Skin of body (tissue), 3 donors: ENCODE measurements around the gene IGF2BP1. TPM values are rescaled to one million over a fixed set of nuclear protein-coding genes. Genes with fewer than 3 reads are reported as not detected.
"Not testable (repeated sequence)": the region's sequence is repeated elsewhere in the genome, so short reads cannot be mapped to it uniquely, and the experiment has no call there.

Experiments used
- DNase-seq: peaks from one replicate; lab custom pipeline; 2025; lab: John Stamatoyannopoulos, UW
- small RNA-seq: library from RNA; depleted of rRNA; stranded (forward); fragments of <200 nt; gene quantifications from one replicate; pipeline ENCODE3, GENCODE V24; 2014; ENCODE audit warnings: low replicate concordance
- total RNA-seq: library from RNA; depleted of rRNA; stranded (reverse); fragments of >200 nt; gene quantifications from one replicate; pipeline ENCODE4 v1.2.3, GENCODE V29; 2014

The IGF2BP1 gene
- total RNA-seq, 1 donor from 2014 or later, result 1.5 TPM

- no peak for DNase-seq
These were observed 93.9 kb downstream of the IGF2BP1 start for GRCh38 chr17:49090878-49091594.

DNA sequence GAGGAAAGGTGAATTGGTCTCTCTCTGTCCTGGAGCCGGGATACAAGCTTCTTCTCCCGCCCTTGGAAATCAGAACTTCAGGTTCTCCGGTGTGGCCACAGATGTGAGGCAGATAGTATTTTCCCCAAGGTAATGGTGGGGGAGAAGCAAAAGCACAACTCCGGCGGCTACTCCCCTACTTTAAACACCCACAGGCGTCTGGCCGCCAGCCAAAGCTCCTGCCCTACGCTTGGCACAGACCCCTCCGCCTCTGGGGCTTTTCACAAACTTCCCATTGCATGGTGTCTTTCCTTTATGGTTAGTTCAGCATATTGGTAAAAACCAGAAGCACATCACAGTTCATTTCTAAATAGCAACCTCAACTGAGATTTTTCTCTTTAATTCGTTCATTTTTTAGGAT is 95.9 kb downstream of the IGF2BP1 start:
- DNase-seq, result no peak

GRCh38 chr17:49100601-49101000 is 103.4 kb downstream of the IGF2BP1 start:
- DNase-seq, result no peak

DNA sequence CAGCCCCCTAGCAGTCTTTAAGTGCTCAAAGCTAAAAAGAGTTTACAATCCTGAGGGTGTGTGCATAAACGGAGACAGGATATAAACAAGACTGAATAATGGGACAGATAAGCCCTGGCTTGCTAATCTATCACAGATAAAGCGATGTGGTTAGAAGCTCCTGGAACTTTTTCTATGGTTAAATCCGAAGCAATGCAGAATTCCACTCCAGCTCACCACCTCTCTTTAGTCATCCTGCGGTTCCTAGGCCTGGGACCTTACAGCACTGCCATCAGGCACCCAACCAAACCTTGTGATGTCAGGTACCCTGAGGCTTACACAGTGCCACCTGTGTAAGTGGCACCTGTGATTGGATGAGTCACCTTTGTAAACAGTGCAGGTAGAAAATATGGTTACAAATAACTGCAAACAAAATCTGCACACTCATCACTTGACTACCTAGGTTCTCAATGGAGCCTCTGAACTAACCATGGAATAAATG is 103.9 kb downstream of the IGF2BP1 start:
- DNase-seq, result no peak

DNA sequence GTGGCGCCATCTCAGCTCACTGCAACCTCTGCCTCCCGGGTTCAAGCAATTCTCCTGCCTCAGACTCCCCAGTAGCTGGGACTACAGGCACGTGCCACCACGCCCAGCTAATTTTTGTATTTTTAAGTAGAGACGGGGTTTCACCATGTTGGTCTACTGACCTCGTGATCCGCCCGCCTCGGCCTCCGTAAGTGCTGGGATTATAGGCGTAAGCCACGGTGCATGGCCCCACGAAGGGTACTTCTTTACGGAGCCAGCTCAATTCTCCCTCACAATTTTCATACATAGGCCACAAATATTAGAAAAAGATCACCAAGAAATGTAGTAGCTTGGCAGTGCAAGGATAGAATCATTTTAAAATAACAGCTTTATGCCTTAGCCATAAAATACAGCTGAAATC is 106.2 kb downstream of the IGF2BP1 start:
- not testable (repeated sequence) for DNase-seq

DNA sequence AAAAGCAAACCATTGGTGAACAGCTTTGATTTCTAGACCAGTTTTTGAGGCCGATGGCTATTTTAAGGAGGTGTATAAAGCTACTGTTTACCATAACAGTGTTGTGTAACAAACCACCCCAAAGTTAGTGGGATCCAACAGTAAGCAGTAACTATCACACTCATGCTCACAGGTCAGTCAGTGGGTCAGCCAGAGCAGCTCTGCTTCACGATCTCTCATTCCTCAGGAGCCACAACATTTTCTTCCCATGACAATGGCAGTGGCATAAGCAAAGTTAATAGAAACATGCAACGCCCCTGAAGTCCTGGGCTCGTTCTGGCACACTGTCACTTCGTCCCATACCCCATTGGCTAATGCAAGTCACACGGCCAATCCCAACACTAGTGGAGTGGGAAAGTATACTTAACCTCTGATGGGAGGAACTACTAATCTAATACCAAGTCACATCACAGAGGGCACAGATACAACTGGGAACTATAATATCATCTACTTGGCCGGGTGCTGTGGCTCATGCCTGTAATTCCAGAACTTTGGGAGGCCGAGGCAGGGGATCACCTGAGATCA is 107.4 kb downstream of the IGF2BP1 start:
- DNase-seq, result no peak

Small RNAs within 50 kb of the gene (small RNA-seq; reads per million reads assigned to genes)
- gene RF00017 (not detected), gene RF01210 (not detected), gene RNU1-42P (0.09 reads per million), gene RNU6-826P (0.07 reads per million)

Other genes starting within 250 kb of the IGF2BP1 start
- gene TTLL6, start 180.2 kb upstream of the IGF2BP1 start, total RNA-seq, result not detected
- gene CALCOCO2, start 166.3 kb upstream of the IGF2BP1 start, total RNA-seq, result 44.8 TPM
- 38.2 TPM for gene ATP5MC1, start 104.6 kb upstream of the IGF2BP1 start, total RNA-seq
- gene UBE2Z, start 89.0 kb upstream of the IGF2BP1 start, total RNA-seq, result 37.9 TPM
- gene SNF8, start 52.5 kb upstream of the IGF2BP1 start, total RNA-seq, result 40.8 TPM
- gene GIP, start 28.8 kb upstream of the IGF2BP1 start, total RNA-seq, result not detected
- gene B4GALNT2, start 135.4 kb downstream of the IGF2BP1 start, total RNA-seq, result 1.3 TPM
- gene GNGT2, start 213.2 kb downstream of the IGF2BP1 start, total RNA-seq, result not detected
- 1.5 TPM for gene ABI3, start 213.3 kb downstream of the IGF2BP1 start, total RNA-seq
- 12.7 TPM for gene PHOSPHO1, start 233.4 kb downstream of the IGF2BP1 start, total RNA-seq